Transverse colon (tissue), 4 donors: ENCODE results near the gene KCNT1.

Source experiments
- CTCF ChIP-seq, 5 experiments: fragments of 200-600 bp in 3 of 5; fragments of 450-650 bp in 2 of 5; sonication (generic) in 3 of 5; IDR thresholded peaks; 1 replicate in 2 of 5; 2 replicates in 3 of 5; pipeline ENCODE4 v1.5.1; 2016 to 2017; ENCODE audit warnings: antibody characterized with exemption in 5 of 5, inconsistent platforms in 3 of 5, mild to moderate bottlenecking in 2 of 5, moderate library complexity in 1 of 5
- POLR2AphosphoS5 ChIP-seq, 3 donors: sonication (generic); formaldehyde crosslinking; IDR thresholded peaks; one replicate each; pipeline ENCODE4 v1.6.1; 2016; ENCODE audit warnings: antibody characterized with exemption in 3 of 3

GRCh38 chr9:135701067-135701958 lies 672 bp upstream of the KCNT1 start:
- TF ChIP-seq POLR2AphosphoS5 (IDR thresholded peaks at IDR 0.05): no peak
- TF ChIP-seq CTCF (IDR thresholded peaks at IDR 0.05): no peak
